Activated CD4-positive, alpha-beta T cell treated with anti-CD3 and anti-CD28 coated beads, Interleukin-2, amount 50 U/mL, for 4 hours (primary cell): ENCODE results near the gene FEM1C.

Experiments
- DNase-seq, 2 experiments: peaks; one replicate each; pipeline ENCODE4 v3.0.0-alpha.2; 2020

FEM1C gene

DNA sequence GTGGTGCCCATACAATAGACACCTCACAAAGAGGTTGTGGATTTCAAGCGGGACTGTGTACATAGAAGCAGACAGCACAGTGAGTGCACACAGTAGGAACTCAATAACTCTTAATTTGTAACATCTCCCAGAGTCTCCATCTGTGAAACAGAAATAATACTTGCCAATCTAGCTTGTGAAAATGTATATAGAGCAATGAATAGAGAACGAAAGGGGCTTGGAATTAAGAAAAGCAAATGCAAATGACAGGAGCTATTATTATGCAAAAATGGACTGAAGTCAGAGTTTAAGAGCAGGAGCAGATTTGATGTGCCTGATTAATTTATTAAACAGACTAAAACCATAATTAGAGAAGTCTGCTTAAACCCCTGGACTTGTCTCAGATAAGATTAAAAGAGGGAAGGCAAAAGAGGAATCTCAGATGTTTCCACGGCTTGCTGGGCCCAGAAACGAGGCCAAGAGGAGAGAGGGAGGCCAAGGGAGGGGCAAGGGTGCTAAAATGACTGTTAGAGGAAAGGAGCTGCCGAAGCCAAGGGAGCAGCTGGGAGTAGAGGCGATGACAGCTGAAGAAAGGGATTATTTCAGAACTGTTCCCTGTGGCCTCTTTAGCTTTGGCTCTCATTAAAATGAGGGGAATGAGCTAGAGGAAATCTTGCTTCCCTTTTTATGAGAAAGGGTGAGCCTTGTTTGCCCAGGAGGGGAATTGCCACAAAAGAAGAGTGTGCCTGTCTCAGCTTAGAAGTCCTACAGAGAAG lies 72.1 kb downstream of the FEM1C start:
- DNase-seq: no peak

DNA sequence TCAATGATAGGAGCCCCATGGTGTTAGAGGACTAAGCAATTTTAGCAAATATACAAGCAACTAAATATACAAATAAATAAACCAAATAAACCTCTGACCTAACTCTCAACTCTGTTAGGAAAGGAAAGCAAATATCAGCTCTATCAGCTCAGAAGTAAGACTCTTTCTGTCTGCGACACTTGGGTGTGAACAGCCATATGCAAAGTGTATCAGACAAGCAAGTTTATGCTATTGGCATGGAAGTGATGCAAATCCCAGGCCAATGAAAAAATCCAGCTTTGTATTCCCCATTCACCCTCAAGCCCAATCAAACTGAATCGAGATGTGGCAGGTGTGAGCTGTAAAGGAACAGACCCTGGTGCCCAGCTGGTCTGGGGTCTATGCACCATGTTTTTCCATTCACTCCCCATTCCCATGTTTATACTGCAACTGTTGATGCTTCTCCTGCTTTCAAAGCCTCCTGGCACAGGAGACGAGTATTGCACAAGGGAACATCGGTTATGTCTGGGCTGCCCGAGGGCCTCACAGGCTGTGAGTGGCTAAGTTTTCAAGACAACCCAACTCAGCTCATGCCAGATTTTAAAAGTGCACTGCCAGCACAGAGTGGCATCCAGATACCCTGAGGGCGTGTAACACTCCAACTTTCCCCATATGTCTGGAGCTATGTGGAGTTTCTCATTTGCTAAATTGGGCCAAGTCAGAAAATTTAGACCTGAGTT lies 73.1 kb downstream of the FEM1C start:
- DNase-seq: no peak

DNA sequence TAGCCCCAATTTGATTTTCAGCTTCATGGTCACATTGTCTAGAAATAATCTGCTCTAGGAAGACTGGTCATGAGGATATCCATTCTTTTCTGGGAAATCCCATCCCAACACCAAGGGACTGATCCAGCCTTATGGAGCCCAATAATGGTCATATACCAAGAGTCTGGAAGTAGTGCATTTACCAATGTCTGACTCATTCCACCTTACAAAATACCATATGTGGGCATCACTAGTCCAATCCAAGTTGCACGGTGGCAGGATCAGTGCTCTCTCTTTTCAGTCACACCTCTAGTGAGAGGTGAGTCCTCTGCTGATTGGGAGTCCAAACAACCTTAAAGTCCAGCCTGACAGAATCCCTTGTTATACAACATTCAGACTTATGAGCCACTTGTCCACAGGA lies 73.7 kb downstream of the FEM1C start:
- DNase-seq: no peak
